Uterus (tissue), 2 donors: ENCODE results near the gene BMP8A.

Experiments used
- POLR2A ChIP-seq, 2 donors: fragments of 450-650 bp; IDR thresholded peaks; one replicate each; pipeline ENCODE4 v1.6.1; 2016; ENCODE audit warnings: antibody characterized with exemption in 2 of 2, mild to moderate bottlenecking in 1 of 2, moderate library complexity in 1 of 2
- TF ChIP-seq, protein P1 (sequence below), 4 experiments: fragments of 200-600 bp in 2 of 4; fragments of 450-650 bp in 2 of 4; sonication (generic) in 2 of 4; IDR thresholded peaks; one replicate each; pipeline ENCODE4 v1.5.1; 2016 to 2019; ENCODE audit warnings: antibody characterized with exemption in 4 of 4, mild to moderate bottlenecking in 2 of 4, moderate library complexity in 1 of 4

DNA sequence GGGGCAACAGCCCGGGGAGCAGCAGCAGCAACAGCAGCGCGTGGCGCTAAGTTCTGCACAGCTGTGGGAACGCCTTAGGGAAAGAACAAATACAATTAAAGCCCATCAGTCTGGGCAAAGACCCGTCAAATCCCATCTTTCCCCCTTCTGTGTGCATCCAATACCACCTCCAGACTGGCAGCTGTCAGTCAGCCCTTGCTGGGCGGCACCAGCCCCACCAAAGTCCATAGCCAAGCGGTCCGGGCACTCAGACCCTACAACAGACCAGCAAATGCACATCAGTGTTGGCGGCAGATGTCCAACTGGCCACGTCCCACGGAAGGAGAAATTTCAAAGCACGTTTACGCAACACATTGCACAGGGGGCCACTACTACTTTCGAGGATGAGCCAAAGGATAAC, 72.2 kb downstream of the BMP8A start:
- TF ChIP-seq, protein P1, sequence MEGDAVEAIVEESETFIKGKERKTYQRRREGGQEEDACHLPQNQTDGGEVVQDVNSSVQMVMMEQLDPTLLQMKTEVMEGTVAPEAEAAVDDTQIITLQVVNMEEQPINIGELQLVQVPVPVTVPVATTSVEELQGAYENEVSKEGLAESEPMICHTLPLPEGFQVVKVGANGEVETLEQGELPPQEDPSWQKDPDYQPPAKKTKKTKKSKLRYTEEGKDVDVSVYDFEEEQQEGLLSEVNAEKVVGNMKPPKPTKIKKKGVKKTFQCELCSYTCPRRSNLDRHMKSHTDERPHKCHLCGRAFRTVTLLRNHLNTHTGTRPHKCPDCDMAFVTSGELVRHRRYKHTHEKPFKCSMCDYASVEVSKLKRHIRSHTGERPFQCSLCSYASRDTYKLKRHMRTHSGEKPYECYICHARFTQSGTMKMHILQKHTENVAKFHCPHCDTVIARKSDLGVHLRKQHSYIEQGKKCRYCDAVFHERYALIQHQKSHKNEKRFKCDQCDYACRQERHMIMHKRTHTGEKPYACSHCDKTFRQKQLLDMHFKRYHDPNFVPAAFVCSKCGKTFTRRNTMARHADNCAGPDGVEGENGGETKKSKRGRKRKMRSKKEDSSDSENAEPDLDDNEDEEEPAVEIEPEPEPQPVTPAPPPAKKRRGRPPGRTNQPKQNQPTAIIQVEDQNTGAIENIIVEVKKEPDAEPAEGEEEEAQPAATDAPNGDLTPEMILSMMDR (IDR thresholded peaks at IDR 0.05), result no peak
- TF ChIP-seq POLR2A (IDR thresholded peaks at IDR 0.05), result no peak
